IPS DF 19.7 (cell line): Measurements from ENCODE around the gene NFXL1.

Experiments used
- DNase-seq: peaks from one replicate; pipeline ENCODE4 v3.0.0-alpha.2; 2013; ENCODE audit warnings: low read depth, low spot score

The NFXL1 gene

DNA sequence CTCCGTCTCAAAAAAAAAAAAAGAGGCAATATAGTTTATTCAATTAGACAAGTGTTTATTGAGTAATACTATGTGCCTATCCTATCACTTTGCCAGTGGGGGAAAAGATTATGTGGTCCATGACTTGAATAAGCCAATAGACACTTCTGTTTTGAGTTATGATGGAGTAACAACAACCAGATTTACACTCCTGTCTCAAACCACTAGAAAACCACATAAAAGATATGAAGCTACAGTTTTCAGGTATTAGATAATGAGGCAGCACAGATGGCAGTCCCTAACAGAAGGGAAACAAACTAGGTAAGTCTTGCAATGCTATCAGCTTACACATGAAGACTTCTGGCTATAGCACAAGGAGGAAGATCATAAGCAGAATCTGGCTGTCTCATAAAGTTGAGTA lies 22.5 kb downstream of the NFXL1 start:
- no peak for DNase-seq

DNA sequence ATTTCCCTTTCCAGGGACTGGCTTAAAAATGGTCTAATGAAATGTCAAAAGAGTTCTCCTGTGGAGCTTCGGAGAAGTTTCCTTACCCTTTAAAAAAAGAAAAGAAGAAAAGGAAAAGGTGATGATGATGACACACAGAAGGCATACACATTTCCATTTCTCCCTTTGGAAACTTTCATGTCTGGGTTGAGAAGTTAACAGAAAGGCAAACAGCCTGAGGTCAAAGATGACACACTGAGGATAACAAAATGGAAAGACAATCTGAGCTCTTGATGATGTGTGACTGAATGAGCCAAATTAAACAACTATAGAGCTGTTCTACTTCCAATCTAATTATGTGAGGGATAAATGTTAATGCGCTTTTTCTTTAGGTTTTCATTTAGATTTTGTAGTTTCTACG lies 32.2 kb downstream of the NFXL1 start:
- DNase-seq: no peak

DNA sequence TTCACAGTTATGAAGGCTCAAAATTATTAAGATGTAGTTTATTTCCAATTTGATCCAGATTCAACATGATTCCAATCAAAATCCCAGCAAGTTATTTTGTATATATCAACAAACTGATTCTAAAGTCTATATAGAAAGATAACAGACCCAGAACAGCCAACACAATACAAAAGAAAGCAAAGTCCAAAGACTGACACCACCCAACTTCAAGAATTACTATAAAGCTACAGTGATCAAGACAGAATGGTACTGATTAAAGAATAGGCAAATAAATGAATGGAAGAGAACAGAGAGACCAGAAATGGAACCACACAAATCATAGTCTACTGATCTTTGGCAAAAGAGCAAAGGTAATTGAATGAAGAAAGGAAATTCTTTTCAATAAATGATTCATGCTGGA lies 34.9 kb downstream of the NFXL1 start:
- no peak for DNase-seq

DNA sequence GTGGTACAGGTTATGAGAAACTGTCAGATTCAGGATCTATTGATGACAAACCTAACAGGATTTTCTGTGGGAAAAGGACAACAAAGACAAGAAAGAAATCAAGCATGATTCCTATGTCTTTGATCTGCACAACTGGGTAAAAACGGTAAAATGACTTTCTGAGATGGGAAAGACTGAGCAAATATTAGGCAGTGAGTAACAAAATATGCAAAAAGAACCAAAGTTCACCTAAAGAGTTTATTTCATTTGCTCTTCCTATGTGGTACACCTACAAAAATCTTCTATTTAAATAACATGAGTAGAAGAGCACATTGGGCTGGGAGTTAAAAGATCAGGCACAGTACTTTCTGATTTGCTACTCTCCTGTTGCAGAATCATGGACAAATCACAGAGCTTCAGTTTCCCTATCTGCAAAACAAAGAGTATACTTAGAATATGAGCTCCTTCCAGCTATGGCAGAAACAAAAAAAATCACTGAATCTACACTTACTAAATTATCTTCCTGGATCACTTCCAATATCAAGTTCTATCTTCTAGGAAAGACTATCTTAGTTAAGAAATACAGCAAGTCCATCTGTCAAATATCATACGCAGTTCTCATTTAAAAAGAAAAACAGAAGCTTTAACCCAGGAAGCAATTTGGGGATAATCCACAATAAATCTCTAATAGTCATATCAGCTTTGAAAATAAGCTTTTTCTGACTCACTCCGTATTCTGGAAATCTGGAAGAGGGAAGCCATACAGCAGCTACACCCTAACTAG lies 37.4 kb downstream of the NFXL1 start:
- DNase-seq: no peak

DNA sequence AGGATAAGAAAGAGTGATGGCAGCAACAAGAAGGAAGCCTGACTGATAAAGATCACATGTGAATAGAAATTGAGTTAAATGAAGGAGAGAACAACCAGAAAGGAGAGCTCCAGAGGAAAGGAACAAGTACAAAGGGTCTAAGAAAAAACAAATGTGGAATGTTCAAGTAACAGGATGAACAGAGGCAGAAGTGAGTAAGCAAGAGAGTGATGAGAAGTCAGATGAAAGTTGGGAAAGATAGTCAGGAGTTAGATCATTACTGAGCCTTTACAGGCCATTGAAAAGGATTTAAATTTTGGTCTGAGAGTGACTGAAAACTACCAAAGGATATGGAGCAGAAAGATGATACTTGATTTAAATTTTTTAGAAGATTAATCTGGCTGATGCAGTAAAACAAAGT lies 38.1 kb downstream of the NFXL1 start:
- DNase-seq: no peak

DNA sequence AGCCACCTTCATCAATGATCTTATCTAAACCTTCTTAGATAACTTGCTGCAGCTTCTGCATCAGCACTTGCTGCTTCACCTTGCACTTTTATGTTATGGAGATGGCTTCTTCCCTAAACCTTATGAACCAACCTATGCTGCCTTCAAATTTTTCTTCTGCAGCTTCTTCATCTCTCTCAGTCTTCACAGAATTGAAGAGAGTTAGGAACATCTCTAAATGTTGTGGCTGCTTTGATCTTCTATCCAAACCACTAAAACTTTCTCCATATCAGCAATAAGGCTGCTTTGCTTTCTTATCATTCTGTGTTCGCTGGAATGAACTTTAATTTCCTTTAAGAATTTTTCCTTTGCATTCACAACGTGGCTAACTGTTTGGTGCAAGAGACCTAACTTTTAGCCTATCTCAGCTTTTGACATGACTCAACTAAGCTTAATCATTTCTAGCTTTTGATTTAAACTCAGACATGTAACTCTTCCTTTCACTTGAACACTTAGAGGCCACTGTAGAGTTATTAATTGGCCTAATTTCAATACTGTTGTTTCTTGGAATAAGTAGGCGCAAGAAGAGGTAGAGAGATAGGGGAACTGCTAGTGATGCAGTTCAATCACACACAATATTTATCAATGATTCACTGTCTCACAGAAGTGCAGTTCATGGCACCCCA lies 40.4 kb downstream of the NFXL1 start:
- DNase-seq: no peak

DNA sequence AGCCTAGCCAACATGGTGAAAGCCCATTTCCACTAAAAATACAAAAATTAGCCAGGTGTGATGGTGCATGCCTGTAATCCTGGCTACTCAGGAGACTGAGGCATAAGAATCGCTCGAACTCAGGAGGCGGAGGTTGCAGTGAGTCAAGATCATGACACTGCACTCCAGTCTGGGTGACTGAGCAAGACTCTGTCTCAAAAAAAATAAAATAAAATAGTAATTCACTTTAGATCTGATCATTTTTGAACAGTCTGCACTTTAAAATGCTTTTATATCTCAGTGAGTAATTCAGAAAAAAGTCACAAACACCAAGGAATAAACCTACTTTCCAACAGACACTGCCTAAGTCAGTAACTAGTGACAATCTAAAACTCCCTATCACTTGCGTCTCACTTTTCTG lies 50.9 kb downstream of the NFXL1 start:
- no peak for DNase-seq

DNA sequence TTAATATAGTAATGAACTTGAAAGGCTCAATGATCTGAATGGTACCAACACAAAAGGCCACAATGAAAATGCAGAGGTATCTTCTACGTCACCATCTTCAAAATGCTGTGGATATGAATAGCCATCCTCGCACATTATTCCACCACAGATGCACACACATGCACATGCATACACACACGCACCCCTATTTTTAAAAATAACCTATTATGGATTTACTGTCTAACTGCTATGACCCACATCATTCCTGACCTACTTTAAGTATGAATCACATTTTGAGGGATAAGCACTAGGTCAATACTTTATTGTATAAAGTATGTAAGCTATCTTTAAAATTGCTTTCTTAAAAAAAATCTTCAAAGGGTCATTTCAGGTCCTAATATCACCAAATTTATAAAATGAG lies 52.1 kb downstream of the NFXL1 start:
- no peak for DNase-seq

DNA sequence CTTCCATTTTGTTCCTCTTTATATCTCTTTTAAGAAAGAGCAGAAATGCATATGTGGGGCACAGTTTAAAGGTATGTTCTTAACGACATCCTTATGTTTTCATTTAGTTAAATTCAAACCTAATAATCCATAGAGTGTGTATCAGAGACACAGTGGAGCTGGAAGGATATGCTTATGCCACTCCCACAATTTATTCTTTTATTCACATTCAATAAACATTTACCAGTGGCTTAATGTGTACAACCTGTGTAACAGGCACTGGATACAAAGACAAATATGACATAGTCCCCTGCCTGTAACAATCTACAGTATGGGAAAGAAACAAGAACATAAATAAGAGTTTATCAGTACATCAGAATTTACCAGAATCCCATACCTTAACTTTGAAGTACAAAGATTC lies 54.1 kb downstream of the NFXL1 start:
- no peak for DNase-seq

DNA sequence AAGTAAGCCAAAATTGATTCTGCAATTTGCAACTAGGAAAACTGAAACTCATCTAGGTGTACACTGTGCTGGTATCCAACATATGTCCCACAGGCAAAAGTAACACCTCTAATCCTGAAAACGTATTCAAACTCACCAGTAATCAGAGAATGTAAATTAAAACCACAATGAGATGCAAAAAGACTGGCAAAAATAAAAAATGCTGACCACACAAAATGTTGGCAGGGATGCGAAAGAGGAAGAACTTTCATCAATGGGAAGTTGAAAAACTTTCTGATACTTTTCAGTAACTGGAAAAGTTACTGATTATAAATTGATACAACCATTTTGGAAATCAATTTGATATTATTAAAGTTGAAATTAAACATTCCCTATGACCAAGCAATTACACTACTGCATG lies 56.4 kb downstream of the NFXL1 start:
- no peak for DNase-seq

DNA sequence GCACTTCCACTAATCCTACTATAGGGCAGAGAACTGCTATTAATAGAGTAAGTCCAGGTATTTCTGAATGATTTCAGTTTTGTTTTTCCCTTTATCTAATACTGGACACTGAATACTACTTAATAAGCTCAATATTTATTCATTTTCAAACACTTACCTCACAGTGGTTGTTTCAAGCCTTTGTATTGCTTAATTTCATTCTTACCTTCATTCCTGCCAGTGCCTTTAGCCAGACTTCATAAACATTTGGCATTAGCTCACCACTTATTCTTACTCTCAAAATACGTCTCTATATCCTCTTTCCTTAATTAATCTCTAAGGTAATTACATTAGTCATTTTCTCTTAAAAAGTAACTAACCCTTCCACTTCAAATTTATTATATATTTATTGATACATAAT lies 57.7 kb downstream of the NFXL1 start:
- DNase-seq: no peak

DNA sequence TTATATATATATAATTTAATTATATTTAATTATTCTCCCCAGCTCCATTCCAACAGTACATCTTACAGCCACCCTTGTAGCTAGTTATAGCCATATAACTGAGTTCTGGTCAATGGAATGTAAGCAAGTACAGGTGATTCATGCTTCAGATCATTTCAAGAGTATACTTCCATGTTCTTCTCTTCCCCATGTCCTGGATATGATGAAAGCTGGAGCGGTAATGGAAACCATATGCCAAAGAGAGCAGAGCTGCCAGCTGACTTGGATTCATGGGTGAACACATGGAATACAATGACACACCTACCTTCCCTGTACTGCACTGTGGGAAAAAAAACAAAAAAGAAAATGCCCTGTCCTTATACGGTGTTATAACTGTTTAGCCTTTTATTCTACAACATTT lies 59.0 kb downstream of the NFXL1 start:
- DNase-seq: no peak

DNA sequence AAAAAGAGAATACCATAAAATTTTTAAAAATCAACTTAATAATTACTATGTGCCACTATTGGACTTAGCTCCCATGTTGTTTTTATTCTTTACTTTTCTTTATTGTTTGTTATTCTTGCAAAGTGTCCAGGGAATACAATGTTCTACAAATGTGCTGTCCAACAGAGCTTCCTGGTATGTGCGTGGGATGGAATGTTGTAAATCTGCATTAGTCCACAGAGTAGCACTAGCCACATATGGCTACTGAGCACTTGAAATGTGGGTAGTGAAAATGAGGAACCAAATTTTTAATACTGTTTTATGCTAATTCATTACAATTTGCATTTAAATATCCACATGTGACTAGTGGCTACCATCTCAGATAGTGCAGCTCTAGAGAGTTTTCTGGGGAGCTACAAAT lies 62.2 kb downstream of the NFXL1 start:
- no peak for DNase-seq

DNA sequence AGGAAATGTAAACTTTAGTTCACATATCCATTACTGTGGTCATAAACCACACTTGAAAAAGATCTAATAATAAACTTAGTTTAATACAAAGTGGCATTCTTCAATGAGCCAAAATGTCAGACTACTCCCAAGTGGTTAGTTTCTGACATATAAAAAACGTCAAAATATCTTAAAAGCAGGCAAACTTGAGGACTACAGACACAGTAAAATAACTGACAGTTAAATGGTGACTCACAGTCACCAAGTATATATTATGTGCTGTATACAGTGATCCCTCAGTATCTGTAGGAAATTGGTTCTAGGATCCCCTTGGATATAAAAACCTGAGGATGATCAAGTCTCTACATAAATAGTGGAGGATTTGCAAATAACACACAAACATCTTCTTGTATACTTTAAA lies 64.9 kb downstream of the NFXL1 start:
- DNase-seq: no peak

DNA sequence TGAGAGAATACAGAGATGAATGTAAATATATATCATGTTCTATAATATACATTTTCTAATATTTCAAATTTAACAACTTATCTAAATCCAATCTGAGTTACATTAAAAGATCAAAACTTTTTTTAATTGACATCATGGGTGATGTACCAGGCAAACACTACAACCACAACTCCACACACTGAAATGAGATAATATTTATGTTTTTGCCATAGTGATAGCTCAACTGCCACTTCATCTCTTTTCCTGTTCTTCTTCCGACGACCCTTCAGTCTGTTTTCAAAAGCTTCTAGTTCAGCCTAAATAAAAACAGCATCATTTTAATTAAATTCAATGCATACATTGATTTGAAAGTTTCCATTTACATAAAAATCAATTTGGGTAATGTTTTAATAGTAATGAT lies 66.3 kb downstream of the NFXL1 start:
- no peak for DNase-seq

DNA sequence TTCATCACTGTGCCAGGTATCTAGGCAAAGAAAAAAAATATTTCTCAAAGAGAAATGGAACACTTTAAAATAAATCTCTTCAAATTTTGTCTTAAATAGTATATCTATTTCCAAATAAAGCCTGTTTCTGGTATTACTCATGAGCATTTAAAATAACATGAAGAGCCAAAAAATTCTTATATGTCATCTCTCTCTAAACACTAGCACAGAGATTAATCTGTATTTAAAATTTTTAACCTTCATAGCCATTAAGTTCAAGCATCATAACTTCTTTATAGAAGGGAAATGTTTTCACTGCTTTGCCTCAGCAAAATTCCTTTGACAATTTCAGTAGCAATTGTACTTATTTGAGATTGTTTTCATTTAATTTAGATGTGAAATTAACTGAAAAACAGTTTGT lies 71.4 kb downstream of the NFXL1 start:
- no peak for DNase-seq

DNA sequence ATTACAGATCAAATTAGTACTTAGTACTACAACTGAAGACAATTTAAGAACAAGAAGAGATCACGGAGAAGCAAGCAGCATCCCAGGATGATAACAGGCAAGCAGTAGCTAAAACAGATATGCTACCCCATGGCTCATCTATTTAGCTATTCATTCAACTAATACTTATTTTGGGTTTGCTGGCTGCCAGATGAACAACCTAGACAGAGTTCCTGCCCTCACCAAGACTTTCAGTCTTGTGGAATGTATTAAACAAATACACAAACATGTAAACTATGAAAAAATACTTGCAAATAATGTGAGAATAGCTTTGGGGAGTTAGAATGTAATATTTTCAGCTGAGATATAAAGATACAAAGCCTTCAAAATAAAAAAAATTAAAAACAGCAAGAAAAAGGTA lies 74.1 kb downstream of the NFXL1 start:
- no peak for DNase-seq

DNA sequence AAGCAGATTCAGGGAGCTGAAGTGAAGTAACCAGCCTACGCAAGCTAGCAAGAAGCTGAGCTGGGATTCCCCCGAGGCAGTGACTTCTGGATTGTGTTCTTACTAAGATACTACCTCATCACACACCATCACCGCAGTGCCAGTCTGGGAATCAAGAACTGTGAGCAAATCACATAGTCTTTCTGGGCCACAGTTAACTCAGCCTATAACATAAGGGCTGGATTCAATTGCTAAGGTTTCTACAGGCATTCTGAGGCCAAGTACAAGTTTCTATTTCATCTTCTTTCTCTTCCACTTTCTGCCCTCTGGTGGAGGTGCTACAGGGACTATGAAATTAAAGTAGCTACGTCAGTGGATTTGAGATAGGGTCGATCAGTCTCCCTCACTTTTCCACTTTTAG lies 75.1 kb downstream of the NFXL1 start:
- no peak for DNase-seq

DNA sequence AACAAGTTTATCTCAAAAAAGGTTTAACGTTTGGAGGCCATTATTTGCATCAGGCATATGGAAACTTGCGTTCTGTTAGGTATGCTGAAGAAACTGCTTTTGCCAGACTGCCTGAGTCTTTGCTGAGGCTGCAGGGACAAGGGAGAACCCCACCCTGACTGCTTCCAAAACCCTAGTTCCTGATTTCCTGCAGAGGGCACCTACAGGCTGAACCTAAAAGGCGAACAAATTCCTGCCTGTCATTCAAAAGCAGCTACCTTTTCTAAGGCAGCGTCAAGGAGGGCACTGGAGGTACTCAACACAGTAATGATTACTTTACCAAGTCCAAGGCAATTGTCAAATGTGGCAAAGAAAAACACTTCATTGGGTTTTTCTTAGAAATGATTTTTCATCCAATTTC lies 75.9 kb downstream of the NFXL1 start:
- DNase-seq: no peak

DNA sequence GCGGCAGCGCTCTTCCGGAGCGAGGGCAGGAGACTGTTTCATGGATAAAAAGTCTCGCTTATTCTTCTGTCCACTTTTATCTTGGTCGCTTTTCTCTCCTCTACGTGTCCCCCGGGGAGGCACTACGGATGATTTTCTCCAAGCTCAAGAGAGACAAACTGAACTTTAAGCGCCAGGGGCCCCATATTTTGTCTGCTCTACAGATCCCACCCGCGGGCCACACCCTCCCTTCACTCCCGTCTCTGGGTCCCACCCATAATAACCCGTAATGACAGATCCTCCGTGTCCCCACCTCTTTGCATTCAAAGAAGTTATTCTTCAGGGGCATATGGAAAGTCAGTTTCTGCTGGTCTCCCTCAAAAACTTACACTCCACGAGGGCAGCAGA lies 76.5 kb downstream of the NFXL1 start, which contains the start of gene CORIN:
CORIN (minus strand) TSS at position 160 of the 387 bp plus-strand sequence; CDS start at position 42, 118 bp downstream.
- DNase-seq: no peak

DNA sequence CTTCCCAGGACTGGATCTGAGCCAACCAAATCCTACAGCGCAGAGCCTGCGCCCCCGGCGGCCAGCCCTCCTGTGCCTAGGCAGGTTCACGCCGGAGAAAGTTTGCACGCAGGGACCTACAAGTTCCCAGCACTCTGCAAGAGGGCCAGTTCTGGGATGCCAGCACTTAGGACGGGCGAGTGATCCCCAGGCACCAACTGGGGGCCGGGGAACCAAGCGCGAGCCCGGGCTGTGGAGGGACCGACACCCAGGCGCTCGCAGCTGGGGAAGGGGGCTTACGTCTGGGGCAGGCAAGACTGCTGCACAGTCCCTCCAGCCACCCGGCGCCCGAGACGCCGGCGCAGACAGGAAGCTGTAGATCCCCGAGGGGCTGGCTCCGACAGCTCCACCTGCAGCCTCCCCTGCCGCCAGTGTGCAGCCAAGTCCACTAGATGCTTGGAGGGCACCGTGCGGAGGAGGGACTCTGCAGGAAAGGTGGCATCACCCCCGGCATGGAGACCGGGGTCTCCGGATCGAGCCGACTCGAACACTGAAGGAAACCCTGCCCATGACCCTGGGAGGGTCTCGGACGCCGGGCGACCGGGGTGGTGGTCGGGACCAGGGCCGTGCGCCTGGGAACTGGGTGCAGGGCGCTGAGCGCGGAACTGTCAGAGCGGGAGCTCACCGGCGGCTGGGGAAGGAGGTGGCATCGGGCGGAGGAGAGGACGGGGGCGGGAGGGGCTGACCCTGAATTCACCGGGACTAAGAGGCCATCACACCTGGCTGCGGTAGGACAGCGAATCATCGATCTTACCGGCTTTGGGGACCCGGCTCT lies 77.1 kb downstream of the NFXL1 start:
- DNase-seq: no peak

DNA sequence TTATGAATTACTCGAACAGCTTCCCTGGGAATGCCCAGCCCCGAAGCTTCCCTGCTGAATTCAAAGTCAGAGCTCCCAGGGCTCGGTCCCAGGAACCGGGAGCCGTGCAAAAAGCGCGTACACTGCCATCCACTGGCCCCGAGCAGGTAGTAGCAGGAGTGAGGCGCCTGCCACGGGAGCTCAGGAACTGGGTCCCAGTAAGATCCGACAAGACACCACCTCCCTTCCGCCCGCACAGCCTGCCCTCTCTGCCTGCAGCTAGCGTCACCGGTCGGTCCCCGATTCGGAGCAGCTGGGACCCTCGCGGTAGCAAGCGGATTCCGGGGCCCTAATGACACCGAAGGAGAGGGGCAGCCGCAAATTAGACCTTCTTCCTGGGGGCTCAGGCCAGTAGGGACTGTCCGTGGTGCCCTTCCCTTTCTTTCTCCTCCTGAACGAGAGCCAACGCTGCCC lies 77.7 kb downstream of the NFXL1 start:
- peak; percentile 69 for DNase-seq

DNA sequence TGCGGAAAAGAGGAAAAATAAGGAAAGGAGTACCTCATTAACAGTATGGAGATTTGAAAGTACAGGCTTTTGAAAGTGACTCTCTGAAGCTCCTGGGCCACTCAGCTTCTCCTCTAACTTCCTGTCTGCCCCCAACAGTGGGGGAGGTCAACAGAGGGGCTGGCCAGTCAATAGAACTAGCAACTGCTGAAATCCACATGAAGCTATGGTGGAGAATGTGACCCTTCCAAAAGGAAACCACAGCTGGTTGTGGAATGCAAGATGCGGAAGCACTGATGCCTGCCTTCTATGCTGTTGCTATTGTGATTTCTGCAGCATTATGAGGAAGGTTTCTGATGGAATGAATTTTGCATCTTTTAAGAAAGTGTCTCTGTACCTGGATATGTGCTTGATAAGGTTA lies 78.9 kb downstream of the NFXL1 start:
- DNase-seq: no peak
